Measurements from ENCODE around the gene PDZK1IP1.

- TF ChIP-seq CTCF (IDR thresholded peaks at IDR 0.05) (no peak), POLR2A (IDR thresholded peaks at IDR 0.05) (no peak)
These were observed 49.2 kb upstream of the PDZK1IP1 start for GRCh38 chr1:47238935-47239592.

Data from lower leg skin (tissue), 3 donors.